SK-N-MC (cell line): ENCODE measurements around the gene OGG1.

ENCODE experiments used
- DNase-seq: peaks from one replicate; pipeline ENCODE4 v3.0.0-alpha.2; 2011; ENCODE audit warnings: low read depth, low spot score
- H3K27ac ChIP-seq: fragments of 200-600 bp; sonication (generic); 2 replicates; pipeline ENCODE4 v1.5.1; 2016; ENCODE audit warnings: mixed run types
- H3K36me3 ChIP-seq: fragments of 200-600 bp; sonication (generic); 2 replicates; pipeline ENCODE4 v1.6.1; 2017; ENCODE audit warnings: antibody characterized with exemption, low read length, mixed read lengths; ENCODE audit not compliant: insufficient read depth
- H3K4me3 ChIP-seq: fragments of 200-600 bp; sonication (generic); 2 replicates; pipeline ENCODE4 v1.5.1; 2016
- H3K9ac ChIP-seq: fragments of 200-600 bp; sonication (generic); 2 replicates; pipeline ENCODE4 v1.8.0; 2017; ENCODE audit warnings: mixed run types, mixed read lengths; ENCODE audit not compliant: insufficient read length
- H3K9me3 ChIP-seq: fragments of 200-600 bp; sonication (generic); 2 replicates; pipeline ENCODE4 v1.6.1; 2017; ENCODE audit warnings: low read depth, mild to moderate bottlenecking, antibody characterized with exemption, low read length, moderate library complexity, mixed read lengths
- EZH2 ChIP-seq: fragments of 200-600 bp; sonication (generic); IDR thresholded peaks from one replicate; pipeline ENCODE4 v1.6.1; 2017; ENCODE audit warnings: antibody characterized with exemption
- FOXP2 ChIP-seq: optimal IDR thresholded peaks from 2 replicates; pipeline ENCODE3; 2011; ENCODE audit warnings: mild to moderate bottlenecking, moderate library complexity; ENCODE audit not compliant: insufficient read depth; ENCODE audit errors: extremely low read length, control extremely low read depth
- POLR2AphosphoS5 ChIP-seq: IDR thresholded peaks from 2 replicates; pipeline ENCODE4 v1.6.1; 2012; ENCODE audit warnings: mild to moderate bottlenecking, low read depth, low read length, borderline replicate concordance

Gene OGG1

GRCh38 chr3:9749645-9750555 lies at the start of gene OGG1:
OGG1 (plus strand) TSS chr3:9749952; CDS start chr3:9750287, 335 bp downstream.
- Histone ChIP-seq H3K4me3 (peak within 1 kb of the TSS; percentile 85), H3K9ac (peak within 1 kb of the TSS; percentile 73), H3K36me3 (peaks cover 5% of the 10 kb centered on the region; the same call in 1 of the 2 replicates), H3K9me3 (no peaks in the 10 kb centered on the region), H3K27ac (peak within 1 kb of the TSS; percentile 78)
- TF ChIP-seq POLR2AphosphoS5, result peak; percentile 57
- TF ChIP-seq EZH2, result no peak
- DNase-seq, result peak; percentile 65

GRCh38 chr3:9700536-9700935 lies 49.2 kb upstream of the OGG1 start:
- H3K4me3 ChIP-seq, result no peak overlapping the region
- DNase-seq, result no peak
- no peak for TF ChIP-seq FOXP2
- no peak for TF ChIP-seq POLR2AphosphoS5
- TF ChIP-seq EZH2, result no peak
- H3K9me3 ChIP-seq, result no peaks in the 10 kb centered on the region
- no peak overlapping the region for H3K9ac ChIP-seq
- H3K36me3 ChIP-seq, result no peaks in the 10 kb centered on the region
- no peak overlapping the region for H3K27ac ChIP-seq

- no peak overlapping the region for H3K27ac ChIP-seq
- H3K4me3 ChIP-seq, result no peak overlapping the region
- TF ChIP-seq FOXP2 (no peak), POLR2AphosphoS5 (no peak), EZH2 (no peak)
- no peaks in the 10 kb centered on the region for H3K9me3 ChIP-seq
- H3K9ac ChIP-seq, result no peak overlapping the region
- no peak for DNase-seq
- no peaks in the 10 kb centered on the region for H3K36me3 ChIP-seq
Observed at GRCh38 chr3:9701006-9701405, 48.7 kb upstream of the OGG1 start.

- Histone ChIP-seq H3K36me3 (no peaks in the 10 kb centered on the region), H3K27ac (no peak overlapping the region), H3K4me3 (no peak overlapping the region), H3K9me3 (no peaks in the 10 kb centered on the region), H3K9ac (no peak overlapping the region)
- no peak for TF ChIP-seq POLR2AphosphoS5
- no peak for TF ChIP-seq EZH2
- TF ChIP-seq FOXP2, result no peak
- no peak for DNase-seq
Observed at GRCh38 chr3:9701711-9702110, 48.0 kb upstream of the OGG1 start.

DNA sequence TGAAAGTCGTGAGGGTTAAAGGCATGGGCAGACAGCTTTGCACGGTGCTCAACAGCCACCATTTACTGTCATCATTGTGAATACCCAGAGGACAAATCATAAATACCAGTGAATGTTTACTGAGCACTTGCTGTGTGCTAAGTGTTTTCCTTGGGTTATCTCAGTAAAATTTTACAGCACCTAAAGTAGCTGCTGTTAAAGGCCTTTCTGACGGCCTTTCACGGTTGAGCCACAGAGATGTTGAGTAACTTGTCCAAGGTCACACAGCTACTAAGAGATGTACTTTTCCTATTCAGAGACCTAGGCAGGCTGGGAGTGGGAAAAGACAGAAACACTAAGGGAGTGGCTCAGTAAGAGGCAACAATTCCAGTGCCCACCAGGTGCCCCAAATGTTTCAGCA lies 46.5 kb upstream of the OGG1 start:
- no peak for TF ChIP-seq FOXP2
- Histone ChIP-seq H3K9ac (no peak overlapping the region), H3K4me3 (no peak overlapping the region), H3K36me3 (no peaks in the 10 kb centered on the region), H3K27ac (no peak overlapping the region), H3K9me3 (no peaks in the 10 kb centered on the region)
- no peak for DNase-seq

GRCh38 chr3:9703736-9704346 lies 45.9 kb upstream of the OGG1 start, which contains the start of gene CPNE9:
CPNE9 (plus strand) TSS chr3:9703833; CDS start chr3:9703997, 164 bp downstream.
- peak within 1 kb of the TSS; percentile 30; the same call in 1 of the 2 replicates for H3K4me3 ChIP-seq

GRCh38 chr3:9704347-9705322 lies 45.1 kb upstream of the OGG1 start:
- Histone ChIP-seq H3K36me3 (no peaks in the 10 kb centered on the region), H3K9me3 (no peaks in the 10 kb centered on the region), H3K27ac (no peak overlapping the region), H3K4me3 (peak overlapping the region; percentile 30; the same call in 1 of the 2 replicates), H3K9ac (no peak overlapping the region)
- TF ChIP-seq POLR2AphosphoS5 (no peak), FOXP2 (no peak), EZH2 (no peak)
- DNase-seq, result no peak

More at GRCh38 chr3:9703736-9704346, 45.9 kb upstream of the OGG1 start, which contains the start of gene CPNE9:
- Histone ChIP-seq H3K9me3 (no peaks in the 10 kb centered on the region), H3K36me3 (no peaks in the 10 kb centered on the region), H3K9ac (no peak within 1 kb of the TSS), H3K27ac (no peak within 1 kb of the TSS)
- no peak for TF ChIP-seq FOXP2
- TF ChIP-seq EZH2, result no peak
- TF ChIP-seq POLR2AphosphoS5, result no peak
- no peak for DNase-seq

DNA sequence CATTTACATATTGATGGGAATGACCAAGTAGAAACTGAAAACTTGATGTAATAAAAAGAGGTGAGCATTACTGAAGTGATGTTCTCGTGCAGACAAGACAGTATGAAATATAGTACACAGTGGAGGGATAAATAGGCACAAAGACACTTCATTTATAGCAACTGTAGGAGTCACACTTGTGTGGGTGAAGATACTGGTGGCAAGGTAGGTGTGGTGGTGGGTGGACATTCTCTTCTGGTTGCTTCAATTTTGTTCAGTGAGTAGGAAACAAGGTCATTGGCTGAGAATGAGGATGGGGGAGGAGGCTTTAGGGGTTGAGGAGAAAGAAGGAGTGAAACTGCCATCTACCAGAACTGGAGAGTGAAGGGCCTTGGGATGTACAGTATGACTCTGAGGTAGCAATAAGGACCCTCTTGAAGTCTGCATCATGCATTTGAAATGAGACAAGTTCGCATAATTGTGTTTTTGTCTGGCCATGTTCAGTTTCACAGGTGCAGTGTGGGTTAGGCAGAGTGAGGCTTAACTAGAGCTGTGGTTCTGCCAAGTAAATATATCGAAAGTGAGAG lies 39.5 kb upstream of the OGG1 start:
- DNase-seq, result no peak
- H3K9ac ChIP-seq, result no peak overlapping the region
- H3K9me3 ChIP-seq, result no peaks in the 10 kb centered on the region
- H3K4me3 ChIP-seq, result no peak overlapping the region
- TF ChIP-seq EZH2 (no peak), FOXP2 (no peak), POLR2AphosphoS5 (no peak)
- H3K36me3 ChIP-seq, result no peaks in the 10 kb centered on the region
- no peak overlapping the region for H3K27ac ChIP-seq
